Esophagus muscularis mucosa (tissue), 3 donors: ENCODE data around the gene METRNL.

Source experiments
- CTCF ChIP-seq, 3 experiments: fragments of 200-600 bp in 2 of 3; fragments of 450-650 bp in 1 of 3; sonication (generic) in 2 of 3; IDR thresholded peaks; one replicate each; pipeline ENCODE4 v1.5.1; 2017 to 2019; ENCODE audit warnings: antibody characterized with exemption in 3 of 3, mild to moderate bottlenecking in 2 of 3, moderate library complexity in 1 of 3
- POLR2A ChIP-seq: fragments of 450-650 bp; IDR thresholded peaks from one replicate; pipeline ENCODE4 v1.6.1; 2017; ENCODE audit warnings: antibody characterized with exemption, moderate library complexity, mild to moderate bottlenecking, low read depth
- POLR2AphosphoS5 ChIP-seq, 2 donors: sonication (generic); formaldehyde crosslinking; IDR thresholded peaks; one replicate each; pipeline ENCODE4 v1.6.1; 2017; ENCODE audit warnings: antibody characterized with exemption in 2 of 2

DNA sequence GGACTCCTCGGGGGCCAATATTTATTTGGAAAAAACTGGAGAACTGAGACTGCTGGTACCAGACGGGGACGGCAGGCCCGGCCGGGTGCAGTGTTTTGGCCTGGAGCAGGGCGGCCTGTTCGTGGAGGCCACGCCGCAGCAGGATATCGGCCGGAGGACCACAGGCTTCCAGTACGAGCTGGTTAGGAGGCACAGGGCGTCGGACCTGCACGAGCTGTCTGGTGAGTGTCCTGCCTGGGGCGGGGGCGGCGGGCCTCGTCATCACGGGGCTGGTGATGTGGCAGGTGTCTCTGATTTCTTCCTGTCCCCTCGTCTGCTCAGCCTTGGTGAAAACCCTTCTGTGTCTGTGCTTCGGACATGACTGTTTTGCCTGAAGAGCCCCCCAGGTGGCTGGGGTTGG lies 5.7 kb downstream of the METRNL start:
- TF ChIP-seq CTCF (IDR thresholded peaks at IDR 0.05) (no peak), POLR2A (no peak), POLR2AphosphoS5 (IDR thresholded peaks at IDR 0.05) (no peak)
